HepG2 (cell line): ENCODE results near the gene NUAK2. TPM values are rescaled to one million over a fixed set of nuclear protein-coding genes. Genes with fewer than 3 reads are reported as not detected.
A peak's percentile ranks its signal among the peaks of the same experiment; 100 is the strongest.

Experiments
- ATAC-seq: fragments of 200-7000 bp; cut with Tn5 transposase; 3 replicates; pipeline ENCODE4 v1.9.1; 2020; ENCODE audit warnings: mild to moderate bottlenecking, moderate library complexity
- BruUV-seq: library from RNA; stranded (reverse); fragments of 400-500 nt; replicated peaks from 2 replicates; lab custom pipeline; 2021; lab: Mats Ljungman, UMichigan
- CTCF ChIA-PET: fragments of 300-600 bp; formaldehyde crosslinking; extraction: SDS; loops from one replicate; lab custom pipeline; 2021; ENCODE audit warnings: low total read pairs, inconsistent platforms, low intra/inter-chr PET ratio; lab: Yijun Ruan, JAX
- POLR2A ChIA-PET: fragments of 350-600 bp; sonication (Branson Sonifier 250); formaldehyde crosslinking; loops from one replicate; lab custom pipeline; 2020; ENCODE audit warnings: antibody characterized with exemption, inconsistent platforms; lab: Yijun Ruan, JAX
- DNase-seq: peaks from one replicate; pipeline ENCODE4 v3.0.0-alpha.2; 2015; ENCODE audit warnings: low spot score
- FAIRE-seq: peaks from 3 replicates; lab custom pipeline; 2011; peaks lifted over from hg19 to GRCh38; lab: Jason Lieb, UNC
- H2AFZ ChIP-seq: one replicate; pipeline ENCODE4 v1.6.1; 2011; ENCODE audit warnings: low read length, inconsistent platforms
- H3K27ac ChIP-seq: fragments of 300-600 bp; 3 replicates; pipeline ENCODE4 v1.8.0; 2011; ENCODE audit warnings: mixed run types, mild to moderate bottlenecking, mixed read lengths, low read length, inconsistent platforms; ENCODE audit not compliant: insufficient read depth; ENCODE audit errors: extremely low read length
- H3K27me3 ChIP-seq, 2 experiments: fragments of 200-600 bp in 1 of 2; 2 replicates in 1 of 2; 3 replicates in 1 of 2; pipeline versions ENCODE4 v1.6.0 to v1.8.0; 2011; ENCODE audit warnings: low read length in 2 of 2, mild to moderate bottlenecking in 2 of 2, moderate library complexity in 2 of 2, inconsistent platforms in 1 of 2; ENCODE audit not compliant: insufficient read depth in 2 of 2, control insufficient read depth in 1 of 2
- H3K36me3 ChIP-seq, 2 experiments: fragments of 200-600 bp in 1 of 2; replicated peaks in 1 of 2; 2 replicates in 1 of 2; 3 replicates in 1 of 2; pipeline versions ENCODE4 v1.5.1 to v1.8.0; 2011; ENCODE audit warnings: low read length in 2 of 2, inconsistent platforms in 1 of 2; ENCODE audit not compliant: insufficient read depth in 2 of 2, control insufficient read depth in 1 of 2
- H3K4me1 ChIP-seq: 2 replicates; pipeline ENCODE4 v1.5.1; 2012; ENCODE audit warnings: low read length, inconsistent platforms; ENCODE audit not compliant: insufficient read depth
- H3K4me2 ChIP-seq: 2 replicates; pipeline ENCODE4 v1.6.0; 2011; ENCODE audit warnings: low read depth, low read length, inconsistent platforms
- H3K4me3 ChIP-seq, 3 experiments: fragments of 200-600 bp in 1 of 3; sonication (generic), shearing (Covaris generic) in 1 of 3; replicated peaks in 1 of 3; 2 replicates each; pipeline ENCODE4 v1.5.1; 2011 to 2016; ENCODE audit warnings: low read length in 3 of 3, inconsistent platforms in 2 of 3, low read depth in 2 of 3, mild to moderate bottlenecking in 2 of 3, control low read depth in 1 of 3, mixed read lengths in 1 of 3; ENCODE audit not compliant: insufficient read depth in 1 of 3
- H3K79me2 ChIP-seq: one replicate; pipeline ENCODE4 v1.6.1; 2011; ENCODE audit warnings: low read length, inconsistent platforms; ENCODE audit not compliant: insufficient read depth
- H3K9ac ChIP-seq: 2 replicates; pipeline ENCODE4 v1.6.0; 2011; ENCODE audit warnings: mild to moderate bottlenecking, low read depth, low read length, inconsistent platforms; ENCODE audit not compliant: insufficient read depth
- H3K9me3 ChIP-seq: 2 replicates; pipeline ENCODE4 v1.5.1; 2012; ENCODE audit warnings: mild to moderate bottlenecking, low read length
- H4K20me1 ChIP-seq: 2 replicates; pipeline ENCODE4 v1.6.0; 2011; ENCODE audit warnings: inconsistent platforms, mild to moderate bottlenecking, low read length, moderate library complexity; ENCODE audit not compliant: insufficient read depth
- TFE3 ChIP-seq: IDR thresholded peaks from 2 replicates; pipeline ENCODE4 v1.6.1; 2016
- THAP8 ChIP-seq: sonication (generic); formaldehyde crosslinking; IDR thresholded peaks from 2 replicates; pipeline ENCODE4 v1.5.1; 2020; ENCODE audit warnings: missing genetic modification reagents, mild to moderate bottlenecking, borderline replicate concordance
- ZNF207 ChIP-seq: fragments of 450-650 bp; IDR thresholded peaks from 2 replicates; pipeline ENCODE4 v1.6.1; 2016; ENCODE audit warnings: antibody characterized with exemption, borderline replicate concordance
- ZNF670 ChIP-seq: sonication (generic); formaldehyde crosslinking; IDR thresholded peaks from 2 replicates; pipeline ENCODE4 v1.8.0; 2022; ENCODE audit warnings: mild to moderate bottlenecking, missing genetic modification reagents, borderline replicate concordance
- ZSCAN30 ChIP-seq: sonication (generic); formaldehyde crosslinking; IDR thresholded peaks from 2 replicates; pipeline ENCODE4 v1.5.0; 2020; ENCODE audit warnings: mild to moderate bottlenecking, missing genetic modification reagents
- ZSCAN9 ChIP-seq: IDR thresholded peaks from 2 replicates; pipeline ENCODE4 v1.6.1; 2016; ENCODE audit warnings: borderline replicate concordance
- WGBS: methylation state at CpG from one replicate; pipeline ENCODE4 v1.1.6; 2017; ENCODE audit warnings: low lambda C conversion rate; 5-methylcytosine and 5-hydroxymethylcytosine counted together
- in situ Hi-C: cut with HindIII; loops from 2 replicates; pipeline ENCODE4 v1.10.0; 2017; ENCODE audit warnings: low pct_unique_long_range_greater_than_20kb; ENCODE audit not compliant: extremely low pct_ligation_motif_present
- intact Hi-C: fragments of 100-400 bp; cut with micrococcal nuclease; formaldehyde crosslinking; loops from one replicate; pipeline ENCODE4 v1.10.0; 2022; ENCODE audit not compliant: unreplicated experiment
- polyA plus RNA-seq, 8 experiments: library from polyadenylated mRNA; depleted of rRNA in 3 of 8; stranded (reverse) in 7 of 8; unstranded in 1 of 8; fragments of >200 nt; fragmentation: Illumina TruSeq in 4 of 8; extraction: Trizol in 4 of 8; gene quantifications; 2 replicates each; pipeline versions ENCODE4 v1.2.1 to v1.2.3, GENCODE V29; 2011 to 2016; ENCODE audit warnings: low read depth in 4 of 8, missing spikeins in 1 of 8, mixed read lengths in 1 of 8; ENCODE audit not compliant: insufficient read depth in 1 of 8
- total RNA-seq, 5 experiments: library from RNA; depleted of rRNA; stranded (reverse); fragments of >200 nt; fragmentation: Illumina TruSeq; extraction: Trizol; gene quantifications; 2 replicates each; pipeline ENCODE4 v1.2.3, GENCODE V29; 2016; ENCODE audit warnings: low read depth in 1 of 5
- TF ChIP-seq, protein P1 (sequence below): sonication (generic); IDR thresholded peaks from 2 replicates; pipeline ENCODE4 v1.6.1; 2016; ENCODE audit warnings: low read depth, borderline replicate concordance

Gene NUAK2
- total and polyA plus RNA-seq, 2 of the 13 experiments (the other 11 are each of a cell fraction or from before 2014, with no cell fraction given) = 0.75 to 1.1 TPM

DNA sequence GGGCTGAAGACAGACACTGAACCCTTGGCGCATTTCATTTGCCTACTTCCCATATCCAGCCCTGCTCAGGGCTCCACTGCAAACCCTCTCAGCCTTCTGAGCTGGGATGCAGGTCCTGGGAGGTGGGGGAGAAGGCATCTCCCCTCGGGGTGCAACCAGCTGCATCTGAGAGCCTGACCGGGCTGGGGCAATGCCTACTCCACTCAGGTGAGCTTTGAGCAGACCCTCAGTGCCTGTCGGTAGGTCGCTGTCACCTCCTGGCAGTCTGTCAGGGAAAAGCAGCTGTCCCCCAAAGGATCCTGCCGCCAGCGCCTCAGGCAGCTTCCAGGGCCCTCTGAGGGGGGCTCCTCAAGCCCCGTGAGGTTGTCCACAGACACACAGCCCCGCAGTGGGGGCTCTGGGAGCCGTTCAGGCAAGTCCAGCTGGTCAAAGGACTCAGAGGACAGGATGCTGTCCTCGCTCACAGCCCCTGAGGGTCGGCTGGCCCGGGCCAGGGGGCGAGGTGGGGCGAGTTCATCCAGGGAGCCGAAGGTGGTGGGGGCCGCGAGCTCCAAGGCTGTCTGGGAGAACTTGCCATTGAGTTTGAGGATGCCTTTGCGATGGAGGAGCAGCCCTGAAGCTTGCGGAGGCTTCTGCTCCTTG is 18.2 kb downstream of the NUAK2 start (continued):
- TF ChIP-seq, protein P1, sequence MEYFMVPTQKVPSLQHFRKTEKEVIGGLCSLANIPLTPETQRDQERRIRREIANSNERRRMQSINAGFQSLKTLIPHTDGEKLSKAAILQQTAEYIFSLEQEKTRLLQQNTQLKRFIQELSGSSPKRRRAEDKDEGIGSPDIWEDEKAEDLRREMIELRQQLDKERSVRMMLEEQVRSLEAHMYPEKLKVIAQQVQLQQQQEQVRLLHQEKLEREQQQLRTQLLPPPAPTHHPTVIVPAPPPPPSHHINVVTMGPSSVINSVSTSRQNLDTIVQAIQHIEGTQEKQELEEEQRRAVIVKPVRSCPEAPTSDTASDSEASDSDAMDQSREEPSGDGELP = no peak
- no peak for TF ChIP-seq THAP8 (CRISPR knock-in tag)
- TF ChIP-seq ZNF670 (CRISPR knock-in tag) = no peak
- no peak for TF ChIP-seq ZNF207

- H3K79me2 ChIP-seq = no peaks in the 10 kb centered on the region
- no peaks in the 10 kb centered on the region for H4K20me1 ChIP-seq
- H3K4me2 ChIP-seq = peak overlapping the region; percentile 71
- peaks cover 12 to 21% of the 10 kb centered on the region in 2 experiments; a peak in 4 of 5 replicates for H3K36me3 ChIP-seq
- intact Hi-C loops (loop anchor here (1.0 kb wide), 1 partner anchor 14 kb away; no protein-coding TSS in a partner anchor), in situ Hi-C loops (no loop called here)
- peak overlapping the region in 1 of 3 experiments; percentile 59; a peak in 3 of 6 replicates for H3K4me3 ChIP-seq
- ChIA-PET POLR2A (interaction anchor here (1.0 to 1.9 kb wide), 7 partner anchors 12 to 330 kb away, joined by 3 to 46 read pairs (median 3); partner anchors contain the start of genes ELK4 and NUAK2), CTCF (interaction anchor here (1.0 kb wide), 1 partner anchor 29 kb away, joined by 5 read pairs; no protein-coding TSS in a partner anchor)
- no peak overlapping the region for H2AFZ ChIP-seq
- DNase-seq = no peak
- no TSS peak for BruUV-seq
- H3K9ac ChIP-seq = peak overlapping the region; percentile 37
- H3K9me3 ChIP-seq = no peaks in the 10 kb centered on the region
- FAIRE-seq = no peak
- peaks cover 47% of the 10 kb centered on the region for H3K4me1 ChIP-seq
- 55% methylated on average over 6 of the region's 6 CpGs for WGBS
- H3K27me3 ChIP-seq = no peaks in the 10 kb centered on the region
- ATAC-seq = peak; percentile 19
- TF ChIP-seq TFE3 (CRISPR knock-in tag) = 0 out of 2 replicates have a peak, but pooled peaks have one; percentile 1
- TF ChIP-seq ZSCAN9 (CRISPR knock-in tag) = 0 out of 2 replicates have a peak, but pooled peaks have one; percentile 38
- no peak for TF ChIP-seq ZSCAN30 (CRISPR knock-in tag)
- peak overlapping the region; percentile 74 for H3K27ac ChIP-seq
These were observed 19.5 kb downstream of the NUAK2 start for GRCh38 chr1:205301842-205302588.
